Neuronal stem cell (in vitro differentiated cells): Measurements from ENCODE around the gene KCNJ12.
A peak's percentile ranks its signal among the peaks of the same experiment; 100 is the strongest.

Source experiments
- DNase-seq: peaks from one replicate; pipeline ENCODE4 v3.0.0-alpha.2; 2013; ENCODE audit warnings: low spot score
- H2AFZ ChIP-seq: one replicate; pipeline ENCODE4 v1.6.1; 2013; ENCODE audit warnings: mild to moderate bottlenecking, low read length, inconsistent platforms
- H2AK5ac ChIP-seq: 2 replicates; pipeline ENCODE4 v1.6.1; 2013; ENCODE audit warnings: low read depth, mild to moderate bottlenecking, inconsistent platforms, low read length, moderate library complexity, mixed read lengths
- H2BK120ac ChIP-seq: 2 replicates; pipeline ENCODE4 v1.6.1; 2013; ENCODE audit warnings: low read depth, mild to moderate bottlenecking, inconsistent platforms, low read length, moderate library complexity, mixed read lengths
- H2BK12ac ChIP-seq: one replicate; pipeline ENCODE4 v1.6.1; 2013; ENCODE audit warnings: low read length, inconsistent platforms
- H2BK15ac ChIP-seq: 2 replicates; pipeline ENCODE4 v1.6.1; 2013; ENCODE audit warnings: mild to moderate bottlenecking, low read length, inconsistent platforms, mixed read lengths
- H2BK5ac ChIP-seq: one replicate; pipeline ENCODE4 v1.6.1; 2013; ENCODE audit warnings: inconsistent platforms, mild to moderate bottlenecking, low read length, moderate library complexity
- H3K14ac ChIP-seq: one replicate; pipeline ENCODE4 v1.6.1; 2013; ENCODE audit warnings: low read length, inconsistent platforms
- H3K18ac ChIP-seq: 2 replicates; pipeline ENCODE4 v1.6.1; 2013; ENCODE audit warnings: low read length, inconsistent platforms
- H3K23ac ChIP-seq: 2 replicates; pipeline ENCODE4 v1.6.1; 2013; ENCODE audit warnings: low read depth, mild to moderate bottlenecking, mixed read lengths, low read length, inconsistent platforms; ENCODE audit not compliant: poor library complexity
- H3K27ac ChIP-seq: replicated peaks from 3 replicates; pipeline ENCODE4 v1.5.1; 2013; ENCODE audit warnings: low read length, inconsistent platforms
- H3K27me3 ChIP-seq, 3 experiments: 2 replicates each; pipeline ENCODE4 v1.6.1; 2013; ENCODE audit warnings: low read length in 3 of 3, mild to moderate bottlenecking in 2 of 3, inconsistent platforms in 1 of 3, low read depth in 1 of 3, mixed read lengths in 1 of 3, moderate library complexity in 1 of 3; ENCODE audit not compliant: control insufficient read depth in 3 of 3, insufficient read depth in 3 of 3
- H3K36me3 ChIP-seq, 2 donors: replicated peaks in 1 of 2; 2 replicates each; pipeline ENCODE4 v1.6.1; 2013; ENCODE audit warnings: low read length in 2 of 2; ENCODE audit not compliant: control insufficient read depth in 2 of 2, insufficient read depth in 2 of 2
- H3K4ac ChIP-seq: 2 replicates; pipeline ENCODE4 v1.6.1; 2013; ENCODE audit warnings: inconsistent platforms, mild to moderate bottlenecking, low read length, moderate library complexity
- H3K4me1 ChIP-seq, 2 donors: 1 replicate in 1 of 2; 2 replicates in 1 of 2; pipeline ENCODE4 v1.6.1; 2013; ENCODE audit warnings: low read length in 2 of 2, low read depth in 1 of 2; ENCODE audit not compliant: control insufficient read depth in 2 of 2, insufficient read depth in 1 of 2
- H3K4me2 ChIP-seq: one replicate; pipeline ENCODE4 v1.6.1; 2013; ENCODE audit warnings: mild to moderate bottlenecking, low read length, inconsistent platforms; ENCODE audit not compliant: insufficient read depth, poor library complexity, severe bottlenecking
- H3K4me3 ChIP-seq, 2 donors: 2 replicates each; pipeline ENCODE4 v1.5.1; 2013; ENCODE audit warnings: low read length in 2 of 2, mild to moderate bottlenecking in 2 of 2, inconsistent platforms in 1 of 2, moderate library complexity in 1 of 2
- H3K79me1 ChIP-seq: one replicate; pipeline ENCODE4 v1.6.1; 2013; ENCODE audit warnings: low read depth, mild to moderate bottlenecking, inconsistent platforms, low read length, moderate library complexity
- H3K9ac ChIP-seq: one replicate; pipeline ENCODE4 v1.6.1; 2013; ENCODE audit warnings: mild to moderate bottlenecking, low read depth, low read length, inconsistent platforms; ENCODE audit not compliant: poor library complexity
- H3K9me3 ChIP-seq, 2 donors: replicated peaks in 1 of 2; 2 replicates each; pipeline versions ENCODE3 to v1.6.1; 2013; ENCODE audit warnings: low read length in 2 of 2, mild to moderate bottlenecking in 2 of 2, inconsistent platforms in 1 of 2, low read depth in 1 of 2, mixed read lengths in 1 of 2, moderate library complexity in 1 of 2; ENCODE audit not compliant: control insufficient read depth in 2 of 2, insufficient read depth in 1 of 2
- H4K8ac ChIP-seq: one replicate; pipeline ENCODE4 v1.6.1; 2013; ENCODE audit warnings: low read depth, mild to moderate bottlenecking, inconsistent platforms, low read length, moderate library complexity
- H4K91ac ChIP-seq: one replicate; pipeline ENCODE4 v1.6.1; 2013; ENCODE audit warnings: low read length, low read depth, mild to moderate bottlenecking, inconsistent platforms; ENCODE audit not compliant: poor library complexity
- whole genome bisulfite sequencing, 2 donors: extraction: QIAGEN DNeasy Blood & Tissue Kit; methylation state at CpG; one replicate each; pipeline ENCODE4 v1.1.7; 2013; ENCODE audit warnings: missing lambda C conversion rate in 2 of 2, mixed read lengths in 1 of 2; ENCODE audit not compliant: insufficient read length in 2 of 2, insufficient replicate concordance in 1 of 2; ENCODE audit errors: extremely low coverage in 2 of 2; 5-methylcytosine and 5-hydroxymethylcytosine counted together

KCNJ12 gene

GRCh38 chr17:21459536-21459935 lies 83.4 kb downstream of the KCNJ12 start:
- no peak overlapping the region for H2BK5ac ChIP-seq
- no peak overlapping the region for H3K9ac ChIP-seq
- peak overlapping the region; percentile 72 for H2BK120ac ChIP-seq
- H2BK15ac ChIP-seq: no peak overlapping the region
- H4K91ac ChIP-seq: no peak overlapping the region
- no peak overlapping the region for H2AK5ac ChIP-seq
- no peak overlapping the region for H3K4me2 ChIP-seq
- H3K4me3 ChIP-seq: no peak overlapping the region
- no peaks in the 10 kb centered on the region for H3K36me3 ChIP-seq
- no peak overlapping the region for H3K4ac ChIP-seq
- no peak overlapping the region for H2AFZ ChIP-seq
- no peak overlapping the region for H2BK12ac ChIP-seq
- DNase-seq: no peak
- peaks cover 7 to 23% of the 10 kb centered on the region in 2 donors for H3K4me1 ChIP-seq
- no peaks in the 10 kb centered on the region for H3K79me1 ChIP-seq
- H3K27ac ChIP-seq: no peak overlapping the region
- H3K23ac ChIP-seq: no peak overlapping the region
- no CpG with 5 or more reads among the region's 8 CpGs for WGBS, 2 donors
- H3K9me3 ChIP-seq: no peaks in the 10 kb centered on the region
- peaks cover 0 to 35% (median 18%) of the 10 kb centered on the region in 3 experiments for H3K27me3 ChIP-seq
- H3K18ac ChIP-seq: no peak overlapping the region
- no peak overlapping the region for H3K14ac ChIP-seq
- no peak overlapping the region for H4K8ac ChIP-seq

GRCh38 chr17:21460358-21460757 lies 84.2 kb downstream of the KCNJ12 start:
- H3K9ac ChIP-seq: no peak overlapping the region
- no peak overlapping the region for H3K14ac ChIP-seq
- WGBS, 2 donors: no CpG with 5 or more reads among the region's 6 CpGs
- H3K4me1 ChIP-seq: peaks cover 7 to 23% of the 10 kb centered on the region in 2 donors
- H3K18ac ChIP-seq: no peak overlapping the region
- no peak overlapping the region for H3K4me2 ChIP-seq
- DNase-seq: no peak
- H3K4me3 ChIP-seq: no peak overlapping the region
- H3K23ac ChIP-seq: no peak overlapping the region
- no peak overlapping the region for H4K91ac ChIP-seq
- H2BK5ac ChIP-seq: no peak overlapping the region
- H3K9me3 ChIP-seq: no peaks in the 10 kb centered on the region
- no peaks in the 10 kb centered on the region for H3K36me3 ChIP-seq
- no peaks in the 10 kb centered on the region for H3K79me1 ChIP-seq
- no peak overlapping the region for H2BK15ac ChIP-seq
- no peak overlapping the region for H4K8ac ChIP-seq
- H3K27ac ChIP-seq: no peak overlapping the region
- H2BK120ac ChIP-seq: no peak overlapping the region
- no peak overlapping the region for H2AFZ ChIP-seq
- H2AK5ac ChIP-seq: no peak overlapping the region
- H3K27me3 ChIP-seq: peaks cover 0 to 42% (median 21%) of the 10 kb centered on the region in 3 experiments
- no peak overlapping the region for H3K4ac ChIP-seq
- no peak overlapping the region for H2BK12ac ChIP-seq

GRCh38 chr17:21462237-21462636 lies 86.1 kb downstream of the KCNJ12 start:
- Histone ChIP-seq H3K9me3 (no peaks in the 10 kb centered on the region), H3K79me1 (no peaks in the 10 kb centered on the region), H2AK5ac (no peak overlapping the region), H3K4ac (no peak overlapping the region), H2AFZ (no peak overlapping the region), H3K14ac (no peak overlapping the region), H3K9ac (no peak overlapping the region), H3K18ac (no peak overlapping the region), H2BK120ac (no peak overlapping the region), H3K4me2 (no peak overlapping the region), H2BK12ac (no peak overlapping the region), H3K36me3 (no peaks in the 10 kb centered on the region), H4K8ac (no peak overlapping the region), H2BK15ac (no peak overlapping the region), H3K4me1 (peaks cover 5 to 22% of the 10 kb centered on the region in 2 donors), H4K91ac (no peak overlapping the region), H3K27ac (no peak overlapping the region), H3K23ac (no peak overlapping the region), H2BK5ac (no peak overlapping the region), H3K27me3 (peaks cover 0 to 51% (median 21%) of the 10 kb centered on the region in 3 experiments), H3K4me3 (no peak overlapping the region)
- DNase-seq: no peak
- no CpG with 5 or more reads among the region's 8 CpGs for WGBS, 2 donors

GRCh38 chr17:21463204-21463661 lies 87.1 kb downstream of the KCNJ12 start:
- no CpG with 5 or more reads among the region's 11 CpGs for WGBS, 2 donors

More at GRCh38 chr17:21463204-21463661, 87.1 kb downstream of the KCNJ12 start:
- Histone ChIP-seq H2BK12ac (peak overlapping the region; percentile 31), H3K36me3 (no peaks in the 10 kb centered on the region), H3K27me3 (peaks cover 0 to 52% (median 21%) of the 10 kb centered on the region in 3 experiments), H3K79me1 (no peaks in the 10 kb centered on the region), H3K14ac (peak overlapping the region; percentile 63), H2BK5ac (no peak overlapping the region), H3K4me2 (no peak overlapping the region), H3K9me3 (no peaks in the 10 kb centered on the region), H2AK5ac (peak overlapping the region; percentile 36), H3K4ac (no peak overlapping the region), H4K91ac (no peak overlapping the region), H3K4me1 (peaks cover 3 to 12% of the 10 kb centered on the region in 2 donors), H3K18ac (peak overlapping the region; percentile 97), H3K23ac (peak overlapping the region; percentile 16), H2BK15ac (peak overlapping the region; percentile 73), H3K27ac (no peak overlapping the region), H3K4me3 (no peak overlapping the region), H4K8ac (no peak overlapping the region), H2AFZ (no peak overlapping the region), H2BK120ac (peak overlapping the region; percentile 37), H3K9ac (peak overlapping the region; percentile 83)
- no peak for DNase-seq
